CD4-positive, alpha-beta T cell treated with Interleukin-15 for 1 hour (primary cell): ENCODE results near the gene UMODL1.

ENCODE experiments used
- DNase-seq: peaks from one replicate; pipeline ENCODE4 v3.0.0-alpha.2; 2020

Gene UMODL1

GRCh38 chr21:42153046-42153686 is 82.0 kb downstream of the UMODL1 start:
- no peak for DNase-seq

- DNase-seq, result no peak
Observed at GRCh38 chr21:42153746-42154145, 82.6 kb downstream of the UMODL1 start.

- DNase-seq, result no peak
Observed at GRCh38 chr21:42154237-42155044, 83.3 kb downstream of the UMODL1 start.

- DNase-seq, result no peak
Observed at GRCh38 chr21:42155045-42155855, 84.1 kb downstream of the UMODL1 start.

GRCh38 chr21:42156690-42157605 is 85.8 kb downstream of the UMODL1 start:
- DNase-seq, result no peak

GRCh38 chr21:42157606-42158310 is 86.6 kb downstream of the UMODL1 start:
- DNase-seq, result no peak

- DNase-seq, result no peak
Observed at GRCh38 chr21:42158846-42159245, 87.7 kb downstream of the UMODL1 start.

- no peak for DNase-seq
Observed at GRCh38 chr21:42159560-42160110, 88.5 kb downstream of the UMODL1 start.

GRCh38 chr21:42160111-42160721 is 89.1 kb downstream of the UMODL1 start:
- no peak for DNase-seq

- DNase-seq, result no peak
Observed at GRCh38 chr21:42160765-42161164, 89.6 kb downstream of the UMODL1 start.

GRCh38 chr21:42161401-42161955 is 90.4 kb downstream of the UMODL1 start:
- no peak for DNase-seq

GRCh38 chr21:42161956-42162681 is 91.0 kb downstream of the UMODL1 start:
- no peak for DNase-seq

GRCh38 chr21:42162831-42163510 is 91.9 kb downstream of the UMODL1 start:
- DNase-seq, result no peak

- DNase-seq, result no peak
Observed at GRCh38 chr21:42163511-42163863, 92.4 kb downstream of the UMODL1 start.

- DNase-seq, result peak; percentile 67
Observed at GRCh38 chr21:42164064-42164789, 93.1 kb downstream of the UMODL1 start.

- no peak for DNase-seq
Observed at GRCh38 chr21:42164818-42165217, 93.7 kb downstream of the UMODL1 start.

GRCh38 chr21:42165901-42166300 is 94.8 kb downstream of the UMODL1 start:
- no peak for DNase-seq

GRCh38 chr21:42169758-42170157 is 98.6 kb downstream of the UMODL1 start:
- DNase-seq, result no peak
